Neuronal stem cell (in vitro differentiated cells): ENCODE data around the gene PARD6B.

ENCODE experiments used
- DNase-seq: peaks from one replicate; pipeline ENCODE4 v3.0.0-alpha.2; 2013; ENCODE audit warnings: low spot score
- H2AFZ ChIP-seq: one replicate; pipeline ENCODE4 v1.6.1; 2013; ENCODE audit warnings: mild to moderate bottlenecking, low read length, inconsistent platforms
- H2AK5ac ChIP-seq: 2 replicates; pipeline ENCODE4 v1.6.1; 2013; ENCODE audit warnings: low read depth, mild to moderate bottlenecking, inconsistent platforms, low read length, moderate library complexity, mixed read lengths
- H2BK120ac ChIP-seq: 2 replicates; pipeline ENCODE4 v1.6.1; 2013; ENCODE audit warnings: low read depth, mild to moderate bottlenecking, inconsistent platforms, low read length, moderate library complexity, mixed read lengths
- H2BK12ac ChIP-seq: one replicate; pipeline ENCODE4 v1.6.1; 2013; ENCODE audit warnings: low read length, inconsistent platforms
- H2BK15ac ChIP-seq: 2 replicates; pipeline ENCODE4 v1.6.1; 2013; ENCODE audit warnings: mild to moderate bottlenecking, low read length, inconsistent platforms, mixed read lengths
- H2BK5ac ChIP-seq: one replicate; pipeline ENCODE4 v1.6.1; 2013; ENCODE audit warnings: inconsistent platforms, mild to moderate bottlenecking, low read length, moderate library complexity
- H3K14ac ChIP-seq: one replicate; pipeline ENCODE4 v1.6.1; 2013; ENCODE audit warnings: low read length, inconsistent platforms
- H3K18ac ChIP-seq: 2 replicates; pipeline ENCODE4 v1.6.1; 2013; ENCODE audit warnings: low read length, inconsistent platforms
- H3K23ac ChIP-seq: 2 replicates; pipeline ENCODE4 v1.6.1; 2013; ENCODE audit warnings: low read depth, mild to moderate bottlenecking, mixed read lengths, low read length, inconsistent platforms; ENCODE audit not compliant: poor library complexity
- H3K27ac ChIP-seq: replicated peaks from 3 replicates; pipeline ENCODE4 v1.5.1; 2013; ENCODE audit warnings: low read length, inconsistent platforms
- H3K27me3 ChIP-seq, 3 experiments: 2 replicates each; pipeline ENCODE4 v1.6.1; 2013; ENCODE audit warnings: low read length in 3 of 3, mild to moderate bottlenecking in 2 of 3, inconsistent platforms in 1 of 3, low read depth in 1 of 3, mixed read lengths in 1 of 3, moderate library complexity in 1 of 3; ENCODE audit not compliant: control insufficient read depth in 3 of 3, insufficient read depth in 3 of 3
- H3K36me3 ChIP-seq, 2 donors: replicated peaks in 1 of 2; 2 replicates each; pipeline ENCODE4 v1.6.1; 2013; ENCODE audit warnings: low read length in 2 of 2; ENCODE audit not compliant: control insufficient read depth in 2 of 2, insufficient read depth in 2 of 2
- H3K4ac ChIP-seq: 2 replicates; pipeline ENCODE4 v1.6.1; 2013; ENCODE audit warnings: inconsistent platforms, mild to moderate bottlenecking, low read length, moderate library complexity
- H3K4me1 ChIP-seq, 2 donors: 1 replicate in 1 of 2; 2 replicates in 1 of 2; pipeline ENCODE4 v1.6.1; 2013; ENCODE audit warnings: low read length in 2 of 2, low read depth in 1 of 2; ENCODE audit not compliant: control insufficient read depth in 2 of 2, insufficient read depth in 1 of 2
- H3K4me2 ChIP-seq: one replicate; pipeline ENCODE4 v1.6.1; 2013; ENCODE audit warnings: mild to moderate bottlenecking, low read length, inconsistent platforms; ENCODE audit not compliant: insufficient read depth, poor library complexity, severe bottlenecking
- H3K4me3 ChIP-seq, 2 donors: 2 replicates each; pipeline ENCODE4 v1.5.1; 2013; ENCODE audit warnings: low read length in 2 of 2, mild to moderate bottlenecking in 2 of 2, inconsistent platforms in 1 of 2, moderate library complexity in 1 of 2
- H3K79me1 ChIP-seq: one replicate; pipeline ENCODE4 v1.6.1; 2013; ENCODE audit warnings: low read depth, mild to moderate bottlenecking, inconsistent platforms, low read length, moderate library complexity
- H3K9ac ChIP-seq: one replicate; pipeline ENCODE4 v1.6.1; 2013; ENCODE audit warnings: mild to moderate bottlenecking, low read depth, low read length, inconsistent platforms; ENCODE audit not compliant: poor library complexity
- H3K9me3 ChIP-seq, 2 donors: replicated peaks in 1 of 2; 2 replicates each; pipeline versions ENCODE3 to v1.6.1; 2013; ENCODE audit warnings: low read length in 2 of 2, mild to moderate bottlenecking in 2 of 2, inconsistent platforms in 1 of 2, low read depth in 1 of 2, mixed read lengths in 1 of 2, moderate library complexity in 1 of 2; ENCODE audit not compliant: control insufficient read depth in 2 of 2, insufficient read depth in 1 of 2
- H4K8ac ChIP-seq: one replicate; pipeline ENCODE4 v1.6.1; 2013; ENCODE audit warnings: low read depth, mild to moderate bottlenecking, inconsistent platforms, low read length, moderate library complexity
- H4K91ac ChIP-seq: one replicate; pipeline ENCODE4 v1.6.1; 2013; ENCODE audit warnings: low read length, low read depth, mild to moderate bottlenecking, inconsistent platforms; ENCODE audit not compliant: poor library complexity
- WGBS, 2 donors: extraction: QIAGEN DNeasy Blood & Tissue Kit; methylation state at CpG; one replicate each; pipeline ENCODE4 v1.1.7; 2013; ENCODE audit warnings: missing lambda C conversion rate in 2 of 2, mixed read lengths in 1 of 2; ENCODE audit not compliant: insufficient read length in 2 of 2, insufficient replicate concordance in 1 of 2; ENCODE audit errors: extremely low coverage in 2 of 2; 5-methylcytosine and 5-hydroxymethylcytosine counted together

PARD6B gene

GRCh38 chr20:50719328-50719727 lies 12.1 kb upstream of the PARD6B start:
- Histone ChIP-seq H2BK15ac (no peak overlapping the region), H3K4ac (no peak overlapping the region), H2BK120ac (no peak overlapping the region), H3K27ac (no peak overlapping the region), H3K23ac (no peak overlapping the region), H2AK5ac (no peak overlapping the region), H3K36me3 (no peaks in the 10 kb centered on the region), H3K27me3 (peaks cover 0 to 9% (median 0%) of the 10 kb centered on the region in 3 experiments), H3K14ac (no peak overlapping the region), H3K4me3 (no peak overlapping the region), H4K8ac (no peak overlapping the region), H3K9me3 (no peaks in the 10 kb centered on the region), H4K91ac (no peak overlapping the region), H2BK12ac (no peak overlapping the region), H3K9ac (no peak overlapping the region), H3K4me1 (peaks cover under 1 to 3% of the 10 kb centered on the region in 2 donors), H3K4me2 (no peak overlapping the region), H3K79me1 (no peaks in the 10 kb centered on the region), H3K18ac (no peak overlapping the region), H2AFZ (no peak overlapping the region), H2BK5ac (no peak overlapping the region)
- no peak for DNase-seq
- no CpG with 5 or more reads among the region's 4 CpGs for WGBS, 2 donors

DNA sequence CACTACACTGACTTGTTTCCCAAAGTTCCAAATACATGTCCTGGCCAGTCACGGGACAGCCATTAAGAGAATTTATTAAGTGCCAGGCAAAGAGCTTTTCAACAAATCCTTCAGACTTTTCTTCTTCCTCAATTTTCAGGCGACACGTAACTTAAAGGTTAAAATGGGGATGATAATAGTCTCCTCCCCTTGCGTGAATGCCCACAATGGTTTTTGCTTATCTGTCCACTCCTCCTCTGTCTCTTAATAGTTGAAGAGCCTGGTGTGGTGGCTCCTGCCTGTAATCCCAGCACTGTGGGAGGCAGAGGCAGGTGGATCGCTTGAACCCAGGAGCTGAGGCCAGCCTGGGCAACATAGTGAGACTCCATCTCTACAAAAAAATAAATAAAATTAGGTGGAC lies 11.4 kb upstream of the PARD6B start:
- WGBS, 2 donors = no CpG with 5 or more reads among the region's 5 CpGs
- Histone ChIP-seq H3K27me3 (peaks cover 0 to 9% (median 0%) of the 10 kb centered on the region in 3 experiments), H3K79me1 (no peaks in the 10 kb centered on the region), H3K36me3 (no peaks in the 10 kb centered on the region), H3K23ac (no peak overlapping the region), H3K27ac (no peak overlapping the region), H3K4ac (no peak overlapping the region), H3K9ac (no peak overlapping the region), H2BK5ac (no peak overlapping the region), H3K18ac (no peak overlapping the region), H2BK15ac (no peak overlapping the region), H3K9me3 (no peaks in the 10 kb centered on the region), H4K8ac (no peak overlapping the region), H2AFZ (no peak overlapping the region), H2AK5ac (no peak overlapping the region), H4K91ac (no peak overlapping the region), H2BK120ac (no peak overlapping the region), H3K4me2 (no peak overlapping the region), H2BK12ac (no peak overlapping the region), H3K14ac (no peak overlapping the region), H3K4me1 (peaks cover 7 to 10% of the 10 kb centered on the region in 2 donors), H3K4me3 (no peak overlapping the region)
- no peak for DNase-seq

- Histone ChIP-seq H4K8ac (no peak overlapping the region), H4K91ac (no peak overlapping the region), H3K18ac (no peak overlapping the region), H3K4me3 (no peak overlapping the region), H3K27me3 (peaks cover 0 to 7% (median 0%) of the 10 kb centered on the region in 3 experiments), H3K79me1 (no peaks in the 10 kb centered on the region), H3K9me3 (no peaks in the 10 kb centered on the region), H2BK12ac (no peak overlapping the region), H3K36me3 (no peaks in the 10 kb centered on the region), H3K14ac (no peak overlapping the region), H2AFZ (no peak overlapping the region), H3K9ac (no peak overlapping the region), H3K4me2 (no peak overlapping the region), H2BK15ac (no peak overlapping the region), H2BK120ac (no peak overlapping the region), H3K27ac (no peak overlapping the region), H3K4ac (no peak overlapping the region), H2BK5ac (no peak overlapping the region), H3K4me1 (peaks cover 9 to 10% of the 10 kb centered on the region in 2 donors), H3K23ac (no peak overlapping the region), H2AK5ac (no peak overlapping the region)
- DNase-seq = no peak
Observed at GRCh38 chr20:50720582-50720981, 10.8 kb upstream of the PARD6B start.

GRCh38 chr20:50721881-50722281 lies 9.5 kb upstream of the PARD6B start:
- Histone ChIP-seq H3K9me3 (no peaks in the 10 kb centered on the region), H2BK12ac (no peak overlapping the region), H3K9ac (no peak overlapping the region), H3K27me3 (peaks cover 0 to 2% (median 0%) of the 10 kb centered on the region in 3 experiments), H2BK5ac (no peak overlapping the region), H3K14ac (no peak overlapping the region), H2AK5ac (no peak overlapping the region), H4K91ac (no peak overlapping the region), H3K4ac (no peak overlapping the region), H2AFZ (peak overlapping the region; percentile 11), H3K27ac (no peak overlapping the region), H3K18ac (no peak overlapping the region), H3K36me3 (no peaks in the 10 kb centered on the region), H3K79me1 (no peaks in the 10 kb centered on the region), H3K23ac (no peak overlapping the region), H2BK15ac (no peak overlapping the region), H3K4me3 (no peak overlapping the region), H3K4me1 (peaks cover 9 to 10% of the 10 kb centered on the region in 2 donors), H4K8ac (no peak overlapping the region), H3K4me2 (no peak overlapping the region), H2BK120ac (no peak overlapping the region)
- DNase-seq = no peak
- no CpG with 5 or more reads among the region's 9 CpGs for WGBS, 2 donors
